Neuronal stem cell (in vitro differentiated cells): Measurements from ENCODE around the gene MAPK10.

Source experiments
- DNase-seq: peaks from one replicate; pipeline ENCODE4 v3.0.0-alpha.2; 2013; ENCODE audit warnings: low spot score
- H2AFZ ChIP-seq: one replicate; pipeline ENCODE4 v1.6.1; 2013; ENCODE audit warnings: mild to moderate bottlenecking, low read length, inconsistent platforms
- H2AK5ac ChIP-seq: 2 replicates; pipeline ENCODE4 v1.6.1; 2013; ENCODE audit warnings: low read depth, mild to moderate bottlenecking, inconsistent platforms, low read length, moderate library complexity, mixed read lengths
- H2BK120ac ChIP-seq: 2 replicates; pipeline ENCODE4 v1.6.1; 2013; ENCODE audit warnings: low read depth, mild to moderate bottlenecking, inconsistent platforms, low read length, moderate library complexity, mixed read lengths
- H2BK12ac ChIP-seq: one replicate; pipeline ENCODE4 v1.6.1; 2013; ENCODE audit warnings: low read length, inconsistent platforms
- H2BK15ac ChIP-seq: 2 replicates; pipeline ENCODE4 v1.6.1; 2013; ENCODE audit warnings: mild to moderate bottlenecking, low read length, inconsistent platforms, mixed read lengths
- H2BK5ac ChIP-seq: one replicate; pipeline ENCODE4 v1.6.1; 2013; ENCODE audit warnings: inconsistent platforms, mild to moderate bottlenecking, low read length, moderate library complexity
- H3K14ac ChIP-seq: one replicate; pipeline ENCODE4 v1.6.1; 2013; ENCODE audit warnings: low read length, inconsistent platforms
- H3K18ac ChIP-seq: 2 replicates; pipeline ENCODE4 v1.6.1; 2013; ENCODE audit warnings: low read length, inconsistent platforms
- H3K23ac ChIP-seq: 2 replicates; pipeline ENCODE4 v1.6.1; 2013; ENCODE audit warnings: low read depth, mild to moderate bottlenecking, mixed read lengths, low read length, inconsistent platforms; ENCODE audit not compliant: poor library complexity
- H3K27ac ChIP-seq: replicated peaks from 3 replicates; pipeline ENCODE4 v1.5.1; 2013; ENCODE audit warnings: low read length, inconsistent platforms
- H3K27me3 ChIP-seq, 3 experiments: 2 replicates each; pipeline ENCODE4 v1.6.1; 2013; ENCODE audit warnings: low read length in 3 of 3, mild to moderate bottlenecking in 2 of 3, inconsistent platforms in 1 of 3, low read depth in 1 of 3, mixed read lengths in 1 of 3, moderate library complexity in 1 of 3; ENCODE audit not compliant: control insufficient read depth in 3 of 3, insufficient read depth in 3 of 3
- H3K36me3 ChIP-seq, 2 donors: replicated peaks in 1 of 2; 2 replicates each; pipeline ENCODE4 v1.6.1; 2013; ENCODE audit warnings: low read length in 2 of 2; ENCODE audit not compliant: control insufficient read depth in 2 of 2, insufficient read depth in 2 of 2
- H3K4ac ChIP-seq: 2 replicates; pipeline ENCODE4 v1.6.1; 2013; ENCODE audit warnings: inconsistent platforms, mild to moderate bottlenecking, low read length, moderate library complexity
- H3K4me1 ChIP-seq, 2 donors: 1 replicate in 1 of 2; 2 replicates in 1 of 2; pipeline ENCODE4 v1.6.1; 2013; ENCODE audit warnings: low read length in 2 of 2, low read depth in 1 of 2; ENCODE audit not compliant: control insufficient read depth in 2 of 2, insufficient read depth in 1 of 2
- H3K4me2 ChIP-seq: one replicate; pipeline ENCODE4 v1.6.1; 2013; ENCODE audit warnings: mild to moderate bottlenecking, low read length, inconsistent platforms; ENCODE audit not compliant: insufficient read depth, poor library complexity, severe bottlenecking
- H3K4me3 ChIP-seq, 2 donors: 2 replicates each; pipeline ENCODE4 v1.5.1; 2013; ENCODE audit warnings: low read length in 2 of 2, mild to moderate bottlenecking in 2 of 2, inconsistent platforms in 1 of 2, moderate library complexity in 1 of 2
- H3K79me1 ChIP-seq: one replicate; pipeline ENCODE4 v1.6.1; 2013; ENCODE audit warnings: low read depth, mild to moderate bottlenecking, inconsistent platforms, low read length, moderate library complexity
- H3K9ac ChIP-seq: one replicate; pipeline ENCODE4 v1.6.1; 2013; ENCODE audit warnings: mild to moderate bottlenecking, low read depth, low read length, inconsistent platforms; ENCODE audit not compliant: poor library complexity
- H3K9me3 ChIP-seq, 2 donors: replicated peaks in 1 of 2; 2 replicates each; pipeline versions ENCODE3 to v1.6.1; 2013; ENCODE audit warnings: low read length in 2 of 2, mild to moderate bottlenecking in 2 of 2, inconsistent platforms in 1 of 2, low read depth in 1 of 2, mixed read lengths in 1 of 2, moderate library complexity in 1 of 2; ENCODE audit not compliant: control insufficient read depth in 2 of 2, insufficient read depth in 1 of 2
- H4K8ac ChIP-seq: one replicate; pipeline ENCODE4 v1.6.1; 2013; ENCODE audit warnings: low read depth, mild to moderate bottlenecking, inconsistent platforms, low read length, moderate library complexity
- H4K91ac ChIP-seq: one replicate; pipeline ENCODE4 v1.6.1; 2013; ENCODE audit warnings: low read length, low read depth, mild to moderate bottlenecking, inconsistent platforms; ENCODE audit not compliant: poor library complexity
- WGBS, 2 donors: extraction: QIAGEN DNeasy Blood & Tissue Kit; methylation state at CpG; one replicate each; pipeline ENCODE4 v1.1.7; 2013; ENCODE audit warnings: missing lambda C conversion rate in 2 of 2, mixed read lengths in 1 of 2; ENCODE audit not compliant: insufficient read length in 2 of 2, insufficient replicate concordance in 1 of 2; ENCODE audit errors: extremely low coverage in 2 of 2; 5-methylcytosine and 5-hydroxymethylcytosine counted together

The MAPK10 gene

GRCh38 chr4:86338521-86338920 lies 21.3 kb downstream of the MAPK10 start:
- Histone ChIP-seq H2BK120ac (no peak overlapping the region), H2BK15ac (no peak overlapping the region), H3K79me1 (no peaks in the 10 kb centered on the region), H2BK5ac (no peak overlapping the region), H3K23ac (no peak overlapping the region), H4K91ac (no peak overlapping the region), H2AK5ac (no peak overlapping the region), H3K4me3 (no peak overlapping the region), H4K8ac (no peak overlapping the region), H3K14ac (no peak overlapping the region), H3K27ac (no peak overlapping the region), H3K27me3 (no peaks in the 10 kb centered on the region), H3K36me3 (peaks cover 3 to 91% of the 10 kb centered on the region in 2 donors), H3K4ac (no peak overlapping the region), H3K4me2 (no peak overlapping the region), H3K4me1 (peaks cover 5 to 7% of the 10 kb centered on the region in 2 donors), H2AFZ (no peak overlapping the region), H2BK12ac (no peak overlapping the region), H3K9ac (no peak overlapping the region), H3K18ac (no peak overlapping the region), H3K9me3 (peaks cover 0 to 45% of the 10 kb centered on the region in 2 donors)
- WGBS, 2 donors: no CpG with 5 or more reads among the region's 3 CpGs
- DNase-seq: no peak

- Histone ChIP-seq H4K91ac (no peak overlapping the region), H3K4ac (no peak overlapping the region), H3K18ac (no peak overlapping the region), H3K14ac (no peak overlapping the region), H3K9ac (no peak overlapping the region), H2AK5ac (no peak overlapping the region), H3K4me2 (no peak overlapping the region), H4K8ac (no peak overlapping the region), H2AFZ (no peak overlapping the region), H3K79me1 (no peaks in the 10 kb centered on the region), H3K4me1 (peaks cover 4% of the 10 kb centered on the region in 2 donors), H2BK5ac (no peak overlapping the region), H2BK12ac (no peak overlapping the region), H3K36me3 (peaks cover 2 to 90% of the 10 kb centered on the region in 2 donors), H2BK120ac (no peak overlapping the region), H3K27ac (no peak overlapping the region), H3K9me3 (peaks cover 0 to 32% of the 10 kb centered on the region in 2 donors), H3K4me3 (no peak overlapping the region), H2BK15ac (no peak overlapping the region), H3K23ac (no peak overlapping the region), H3K27me3 (no peaks in the 10 kb centered on the region)
- no CpG with 5 or more reads among the region's 2 CpGs for WGBS, 2 donors
- no peak for DNase-seq
Observed at GRCh38 chr4:86334020-86334750, 25.7 kb downstream of the MAPK10 start.

GRCh38 chr4:86333236-86333635 lies 26.6 kb downstream of the MAPK10 start:
- Histone ChIP-seq H3K14ac (no peak overlapping the region), H3K4ac (no peak overlapping the region), H3K4me1 (peaks cover 0 to 2% of the 10 kb centered on the region in 2 donors), H3K27me3 (no peaks in the 10 kb centered on the region), H3K4me2 (no peak overlapping the region), H4K91ac (no peak overlapping the region), H3K36me3 (peaks cover 2 to 88% of the 10 kb centered on the region in 2 donors), H3K18ac (no peak overlapping the region), H3K23ac (no peak overlapping the region), H2AK5ac (no peak overlapping the region), H3K9ac (no peak overlapping the region), H3K9me3 (peaks cover 0 to 35% of the 10 kb centered on the region in 2 donors), H3K27ac (no peak overlapping the region), H2AFZ (no peak overlapping the region), H2BK12ac (no peak overlapping the region), H3K79me1 (no peaks in the 10 kb centered on the region), H3K4me3 (no peak overlapping the region), H4K8ac (no peak overlapping the region), H2BK5ac (no peak overlapping the region), H2BK120ac (no peak overlapping the region), H2BK15ac (no peak overlapping the region)
- DNase-seq: no peak
- WGBS, 2 donors: no CpG with 5 or more reads among the region's 1 CpG

GRCh38 chr4:86330961-86331742 lies 28.7 kb downstream of the MAPK10 start:
- no peak overlapping the region for H2BK120ac ChIP-seq
- H3K9ac ChIP-seq: no peak overlapping the region
- peaks cover 0 to 25% of the 10 kb centered on the region in 2 donors for H3K9me3 ChIP-seq
- H3K4ac ChIP-seq: no peak overlapping the region
- H3K23ac ChIP-seq: no peak overlapping the region
- H4K91ac ChIP-seq: no peak overlapping the region
- no peak overlapping the region for H2BK15ac ChIP-seq
- H4K8ac ChIP-seq: no peak overlapping the region
- H3K27ac ChIP-seq: no peak overlapping the region
- no peak overlapping the region for H3K14ac ChIP-seq
- H2BK5ac ChIP-seq: no peak overlapping the region
- no peak overlapping the region for H3K4me2 ChIP-seq
- H3K4me3 ChIP-seq: no peak overlapping the region
- H3K27me3 ChIP-seq: no peaks in the 10 kb centered on the region
- no peak overlapping the region for H3K18ac ChIP-seq
- no peak overlapping the region for H2AK5ac ChIP-seq
- no peaks in the 10 kb centered on the region for H3K79me1 ChIP-seq
- WGBS, 2 donors: no CpG with 5 or more reads among the region's 5 CpGs
- peaks cover 0 to 2% of the 10 kb centered on the region in 2 donors for H3K4me1 ChIP-seq
- H2BK12ac ChIP-seq: no peak overlapping the region
- H2AFZ ChIP-seq: no peak overlapping the region
- H3K36me3 ChIP-seq: peaks cover 2 to 77% of the 10 kb centered on the region in 2 donors
- DNase-seq: no peak
